HEK293 (cell line): Measurements from ENCODE around the gene RAB3C.
A peak's percentile ranks its signal among the peaks of the same experiment; 100 is the strongest.

Experiments
- CTCF ChIA-PET: fragments of 350-600 bp; formaldehyde crosslinking; extraction: SDS; loops from one replicate; lab custom pipeline; 2021; ENCODE audit warnings: antibody characterized with exemption; lab: Yijun Ruan, JAX
- POLR2A ChIA-PET: fragments of 300-600 bp; formaldehyde crosslinking; extraction: SDS; loops from one replicate; lab custom pipeline; 2020; ENCODE audit warnings: antibody characterized with exemption, inconsistent platforms; lab: Yijun Ruan, JAX
- H3K27ac ChIP-seq: fragments of 200-500 bp; sonication (Bioruptor generic); 2 replicates; pipeline ENCODE4 v1.5.1; 2014; ENCODE audit warnings: low read depth, low read length, control low read depth, inconsistent platforms; ENCODE audit errors: extremely low read depth
- H3K36me3 ChIP-seq, 2 experiments: fragments of 200-500 bp in 1 of 2; sonication (Bioruptor generic) in 1 of 2; 1 replicate in 1 of 2; 2 replicates in 1 of 2; pipeline ENCODE4 v1.5.1; 2014 to 2017; ENCODE audit warnings: inconsistent platforms in 2 of 2, low read length in 2 of 2; ENCODE audit not compliant: control insufficient read depth in 2 of 2, insufficient read depth in 1 of 2
- H3K4me1 ChIP-seq: fragments of 200-500 bp; sonication (Bioruptor generic); 2 replicates; pipeline ENCODE4 v1.5.1; 2014; ENCODE audit warnings: mild to moderate bottlenecking, low read length, inconsistent platforms; ENCODE audit not compliant: control insufficient read depth, insufficient read depth
- H3K4me3 ChIP-seq: 2 replicates; pipeline ENCODE4 v1.5.1; 2011; ENCODE audit warnings: low read depth, mild to moderate bottlenecking, control low read depth, low read length, moderate library complexity
- H3K9me3 ChIP-seq: fragments of 200-500 bp; sonication (Bioruptor generic); 2 replicates; pipeline ENCODE4 v1.5.1; 2014; ENCODE audit warnings: low read depth, low read length, inconsistent platforms; ENCODE audit not compliant: control insufficient read depth, insufficient read depth
- SCRT1 ChIP-seq: fragments of 450-650 bp; formaldehyde crosslinking; IDR thresholded peaks from 2 replicates; pipeline ENCODE4 v1.5.1; 2016; ENCODE audit warnings: missing biosample characterization, missing genetic modification characterization, borderline replicate concordance
- TRIM28 ChIP-seq: IDR thresholded peaks from 2 replicates; pipeline ENCODE4 v1.6.1; 2011; ENCODE audit warnings: low read length, control low read depth, borderline replicate concordance
- ZFP37 ChIP-seq: fragments of 450-650 bp; formaldehyde crosslinking; IDR thresholded peaks from 2 replicates; pipeline ENCODE4 v1.5.1; 2016; ENCODE audit warnings: missing biosample characterization, missing genetic modification characterization
- ZNF146 ChIP-seq: fragments of 450-650 bp; formaldehyde crosslinking; IDR thresholded peaks from 2 replicates; pipeline ENCODE4 v1.5.1; 2016; ENCODE audit warnings: missing biosample characterization, missing genetic modification characterization
- TF ChIP-seq, protein P1 (sequence below): fragments of 450-650 bp; formaldehyde crosslinking; IDR thresholded peaks from 2 replicates; pipeline ENCODE4 v1.5.1; 2016; ENCODE audit warnings: missing biosample characterization, missing genetic modification characterization
- TF ChIP-seq, protein P2 (sequence below): fragments of 450-650 bp; formaldehyde crosslinking; IDR thresholded peaks from 2 replicates; pipeline ENCODE4 v1.5.1; 2016; ENCODE audit warnings: missing biosample characterization, missing genetic modification characterization, low read depth
- TF ChIP-seq, protein P3 (sequence below): fragments of 450-650 bp; formaldehyde crosslinking; conservative IDR thresholded peaks from 2 replicates; pipeline ENCODE4 v1.5.1; 2016; ENCODE audit warnings: low read depth, missing biosample characterization, missing genetic modification characterization
- TF ChIP-seq, protein P4 (sequence below): fragments of 450-650 bp; formaldehyde crosslinking; IDR thresholded peaks from 2 replicates; pipeline ENCODE4 v1.5.1; 2017; ENCODE audit warnings: missing biosample characterization, missing genetic modification characterization
- TF ChIP-seq, protein P5 (sequence below): fragments of 450-650 bp; IDR thresholded peaks from 2 replicates; pipeline ENCODE4 v1.5.1; 2018; ENCODE audit warnings: missing biosample characterization, mild to moderate bottlenecking, missing genetic modification characterization
- TF ChIP-seq, protein P6 (sequence below): fragments of 450-650 bp; formaldehyde crosslinking; IDR thresholded peaks from 2 replicates; pipeline ENCODE4 v1.5.1; 2016; ENCODE audit warnings: missing biosample characterization, missing genetic modification characterization, borderline replicate concordance
- TF ChIP-seq, protein P7 (sequence below): fragments of 450-650 bp; formaldehyde crosslinking; IDR thresholded peaks from 2 replicates; pipeline ENCODE4 v1.5.1; 2016; ENCODE audit warnings: missing biosample characterization, missing genetic modification characterization

Gene RAB3C

DNA sequence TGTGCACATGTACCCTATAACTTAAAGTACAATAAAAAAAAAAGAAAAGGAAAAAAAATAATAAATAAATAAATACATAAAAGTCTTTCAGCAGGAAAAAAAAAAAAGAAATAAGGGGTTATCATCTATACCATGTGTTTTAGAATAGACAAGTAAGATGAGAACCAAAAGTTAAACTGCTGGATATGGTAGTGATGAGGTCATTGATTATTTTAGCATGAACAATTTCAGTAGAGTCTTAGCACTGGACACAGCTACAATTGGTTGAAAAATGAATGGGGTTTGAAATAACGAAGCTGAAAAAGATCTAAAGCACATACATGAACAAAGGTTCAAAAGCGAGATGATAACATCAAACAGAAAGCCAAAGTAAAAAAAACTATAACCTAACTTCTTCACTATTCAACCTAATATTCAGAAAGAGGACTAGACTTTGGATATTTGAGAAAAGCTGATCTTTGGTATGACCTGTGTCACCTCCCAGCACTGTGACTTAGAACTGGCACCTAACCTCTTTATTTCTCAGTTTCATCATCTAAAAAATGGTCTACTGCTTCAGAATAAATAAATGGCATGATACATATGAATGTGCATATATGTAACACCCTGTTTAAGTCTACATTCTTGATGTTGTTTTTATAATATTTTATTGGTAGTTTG is 133.3 kb downstream of the RAB3C start:
- no peak overlapping the region for H3K4me3 ChIP-seq
- CTCF ChIA-PET: no interaction called here
- TF ChIP-seq TRIM28: no peak
- TF ChIP-seq SCRT1: no peak
- TF ChIP-seq, protein P1, sequence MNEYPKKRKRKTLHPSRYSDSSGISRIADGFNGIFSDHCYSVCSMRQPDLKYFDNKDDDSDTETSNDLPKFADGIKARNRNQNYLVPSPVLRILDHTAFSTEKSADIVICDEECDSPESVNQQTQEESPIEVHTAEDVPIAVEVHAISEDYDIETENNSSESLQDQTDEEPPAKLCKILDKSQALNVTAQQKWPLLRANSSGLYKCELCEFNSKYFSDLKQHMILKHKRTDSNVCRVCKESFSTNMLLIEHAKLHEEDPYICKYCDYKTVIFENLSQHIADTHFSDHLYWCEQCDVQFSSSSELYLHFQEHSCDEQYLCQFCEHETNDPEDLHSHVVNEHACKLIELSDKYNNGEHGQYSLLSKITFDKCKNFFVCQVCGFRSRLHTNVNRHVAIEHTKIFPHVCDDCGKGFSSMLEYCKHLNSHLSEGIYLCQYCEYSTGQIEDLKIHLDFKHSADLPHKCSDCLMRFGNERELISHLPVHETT (tag by site-specific recombination): no peak
- TF ChIP-seq, protein P2, sequence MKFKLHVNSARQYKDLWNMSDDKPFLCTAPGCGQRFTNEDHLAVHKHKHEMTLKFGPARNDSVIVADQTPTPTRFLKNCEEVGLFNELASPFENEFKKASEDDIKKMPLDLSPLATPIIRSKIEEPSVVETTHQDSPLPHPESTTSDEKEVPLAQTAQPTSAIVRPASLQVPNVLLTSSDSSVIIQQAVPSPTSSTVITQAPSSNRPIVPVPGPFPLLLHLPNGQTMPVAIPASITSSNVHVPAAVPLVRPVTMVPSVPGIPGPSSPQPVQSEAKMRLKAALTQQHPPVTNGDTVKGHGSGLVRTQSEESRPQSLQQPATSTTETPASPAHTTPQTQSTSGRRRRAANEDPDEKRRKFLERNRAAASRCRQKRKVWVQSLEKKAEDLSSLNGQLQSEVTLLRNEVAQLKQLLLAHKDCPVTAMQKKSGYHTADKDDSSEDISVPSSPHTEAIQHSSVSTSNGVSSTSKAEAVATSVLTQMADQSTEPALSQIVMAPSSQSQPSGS (tag by site-specific recombination): peak; percentile 71; the same call in 1 of the 2 replicates
- no peak for TF ChIP-seq ZFP37 (tag by site-specific recombination)
- no peaks in the 10 kb centered on the region for H3K9me3 ChIP-seq
- no peaks in the 10 kb centered on the region for H3K4me1 ChIP-seq
- H3K36me3 ChIP-seq: no peaks in the 10 kb centered on the region
- POLR2A ChIA-PET: no interaction called here
- no peak overlapping the region for H3K27ac ChIP-seq

DNA sequence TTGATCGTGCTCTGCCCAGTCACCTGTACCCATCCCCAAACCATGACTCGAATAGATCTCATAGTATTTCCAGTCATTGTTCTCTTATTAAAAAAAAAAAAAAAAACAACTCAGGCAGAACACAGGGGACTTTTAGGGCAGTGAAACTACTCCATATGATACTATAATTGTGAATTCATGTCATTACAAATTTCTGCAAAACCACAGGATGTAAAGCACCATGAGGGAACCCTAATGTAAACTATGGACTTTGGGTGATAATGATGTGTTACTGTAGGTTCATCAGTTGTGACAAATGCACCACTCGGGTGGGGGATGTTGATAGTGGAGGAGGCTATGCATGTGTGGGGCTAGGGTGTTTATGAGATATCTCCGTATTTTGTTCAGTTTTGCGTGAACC is 133.8 kb downstream of the RAB3C start:
- H3K27ac ChIP-seq: no peak overlapping the region
- POLR2A ChIA-PET: no interaction called here

More for the DNA sequence above, 133.8 kb downstream of the RAB3C start:
- H3K4me1 ChIP-seq: no peaks in the 10 kb centered on the region
- TF ChIP-seq, protein P3, sequence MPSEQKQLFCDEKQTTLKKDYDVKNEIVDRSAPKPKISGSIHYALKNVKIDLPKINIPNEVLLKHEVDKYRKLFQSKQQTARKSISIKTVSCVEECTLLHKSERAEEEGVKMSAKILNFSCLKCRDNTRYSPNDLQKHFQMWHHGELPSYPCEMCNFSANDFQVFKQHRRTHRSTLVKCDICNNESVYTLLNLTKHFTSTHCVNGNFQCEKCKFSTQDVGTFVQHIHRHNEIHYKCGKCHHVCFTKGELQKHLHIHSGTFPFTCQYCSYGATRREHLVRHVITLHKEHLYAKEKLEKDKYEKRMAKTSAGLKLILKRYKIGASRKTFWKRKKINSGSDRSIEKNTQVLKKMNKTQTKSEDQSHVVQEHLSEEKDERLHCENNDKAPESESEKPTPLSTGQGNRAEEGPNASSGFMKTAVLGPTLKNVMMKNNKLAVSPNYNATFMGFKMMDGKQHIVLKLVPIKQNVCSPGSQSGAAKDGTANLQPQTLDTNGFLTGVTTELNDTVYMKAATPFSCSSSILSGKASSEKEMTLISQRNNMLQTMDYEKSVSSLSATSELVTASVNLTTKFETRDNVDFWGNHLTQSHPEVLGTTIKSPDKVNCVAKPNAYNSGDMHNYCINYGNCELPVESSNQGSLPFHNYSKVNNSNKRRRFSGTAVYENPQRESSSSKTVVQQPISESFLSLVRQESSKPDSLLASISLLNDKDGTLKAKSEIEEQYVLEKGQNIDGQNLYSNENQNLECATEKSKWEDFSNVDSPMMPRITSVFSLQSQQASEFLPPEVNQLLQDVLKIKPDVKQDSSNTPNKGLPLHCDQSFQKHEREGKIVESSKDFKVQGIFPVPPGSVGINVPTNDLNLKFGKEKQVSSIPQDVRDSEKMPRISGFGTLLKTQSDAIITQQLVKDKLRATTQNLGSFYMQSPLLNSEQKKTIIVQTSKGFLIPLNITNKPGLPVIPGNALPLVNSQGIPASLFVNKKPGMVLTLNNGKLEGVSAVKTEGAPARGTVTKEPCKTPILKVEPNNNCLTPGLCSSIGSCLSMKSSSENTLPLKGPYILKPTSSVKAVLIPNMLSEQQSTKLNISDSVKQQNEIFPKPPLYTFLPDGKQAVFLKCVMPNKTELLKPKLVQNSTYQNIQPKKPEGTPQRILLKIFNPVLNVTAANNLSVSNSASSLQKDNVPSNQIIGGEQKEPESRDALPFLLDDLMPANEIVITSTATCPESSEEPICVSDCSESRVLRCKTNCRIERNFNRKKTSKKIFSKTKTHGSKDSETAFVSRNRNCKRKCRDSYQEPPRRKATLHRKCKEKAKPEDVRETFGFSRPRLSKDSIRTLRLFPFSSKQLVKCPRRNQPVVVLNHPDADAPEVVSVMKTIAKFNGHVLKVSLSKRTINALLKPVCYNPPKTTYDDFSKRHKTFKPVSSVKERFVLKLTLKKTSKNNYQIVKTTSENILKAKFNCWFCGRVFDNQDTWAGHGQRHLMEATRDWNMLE (tag by site-specific recombination): no peak
- TF ChIP-seq, protein P4, sequence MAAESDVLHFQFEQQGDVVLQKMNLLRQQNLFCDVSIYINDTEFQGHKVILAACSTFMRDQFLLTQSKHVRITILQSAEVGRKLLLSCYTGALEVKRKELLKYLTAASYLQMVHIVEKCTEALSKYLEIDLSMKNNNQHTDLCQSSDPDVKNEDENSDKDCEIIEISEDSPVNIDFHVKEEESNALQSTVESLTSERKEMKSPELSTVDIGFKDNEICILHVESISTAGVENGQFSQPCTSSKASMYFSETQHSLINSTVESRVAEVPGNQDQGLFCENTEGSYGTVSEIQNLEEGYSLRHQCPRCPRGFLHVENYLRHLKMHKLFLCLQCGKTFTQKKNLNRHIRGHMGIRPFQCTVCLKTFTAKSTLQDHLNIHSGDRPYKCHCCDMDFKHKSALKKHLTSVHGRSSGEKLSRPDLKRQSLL (tag by site-specific recombination): no peak
- TF ChIP-seq, protein P5, sequence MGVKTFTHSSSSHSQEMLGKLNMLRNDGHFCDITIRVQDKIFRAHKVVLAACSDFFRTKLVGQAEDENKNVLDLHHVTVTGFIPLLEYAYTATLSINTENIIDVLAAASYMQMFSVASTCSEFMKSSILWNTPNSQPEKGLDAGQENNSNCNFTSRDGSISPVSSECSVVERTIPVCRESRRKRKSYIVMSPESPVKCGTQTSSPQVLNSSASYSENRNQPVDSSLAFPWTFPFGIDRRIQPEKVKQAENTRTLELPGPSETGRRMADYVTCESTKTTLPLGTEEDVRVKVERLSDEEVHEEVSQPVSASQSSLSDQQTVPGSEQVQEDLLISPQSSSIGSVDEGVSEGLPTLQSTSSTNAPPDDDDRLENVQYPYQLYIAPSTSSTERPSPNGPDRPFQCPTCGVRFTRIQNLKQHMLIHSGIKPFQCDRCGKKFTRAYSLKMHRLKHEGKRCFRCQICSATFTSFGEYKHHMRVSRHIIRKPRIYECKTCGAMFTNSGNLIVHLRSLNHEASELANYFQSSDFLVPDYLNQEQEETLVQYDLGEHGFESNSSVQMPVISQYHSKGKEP (tag by site-specific recombination): no peak
- no peak for TF ChIP-seq ZNF146 (tag by site-specific recombination)
- TF ChIP-seq, protein P6, sequence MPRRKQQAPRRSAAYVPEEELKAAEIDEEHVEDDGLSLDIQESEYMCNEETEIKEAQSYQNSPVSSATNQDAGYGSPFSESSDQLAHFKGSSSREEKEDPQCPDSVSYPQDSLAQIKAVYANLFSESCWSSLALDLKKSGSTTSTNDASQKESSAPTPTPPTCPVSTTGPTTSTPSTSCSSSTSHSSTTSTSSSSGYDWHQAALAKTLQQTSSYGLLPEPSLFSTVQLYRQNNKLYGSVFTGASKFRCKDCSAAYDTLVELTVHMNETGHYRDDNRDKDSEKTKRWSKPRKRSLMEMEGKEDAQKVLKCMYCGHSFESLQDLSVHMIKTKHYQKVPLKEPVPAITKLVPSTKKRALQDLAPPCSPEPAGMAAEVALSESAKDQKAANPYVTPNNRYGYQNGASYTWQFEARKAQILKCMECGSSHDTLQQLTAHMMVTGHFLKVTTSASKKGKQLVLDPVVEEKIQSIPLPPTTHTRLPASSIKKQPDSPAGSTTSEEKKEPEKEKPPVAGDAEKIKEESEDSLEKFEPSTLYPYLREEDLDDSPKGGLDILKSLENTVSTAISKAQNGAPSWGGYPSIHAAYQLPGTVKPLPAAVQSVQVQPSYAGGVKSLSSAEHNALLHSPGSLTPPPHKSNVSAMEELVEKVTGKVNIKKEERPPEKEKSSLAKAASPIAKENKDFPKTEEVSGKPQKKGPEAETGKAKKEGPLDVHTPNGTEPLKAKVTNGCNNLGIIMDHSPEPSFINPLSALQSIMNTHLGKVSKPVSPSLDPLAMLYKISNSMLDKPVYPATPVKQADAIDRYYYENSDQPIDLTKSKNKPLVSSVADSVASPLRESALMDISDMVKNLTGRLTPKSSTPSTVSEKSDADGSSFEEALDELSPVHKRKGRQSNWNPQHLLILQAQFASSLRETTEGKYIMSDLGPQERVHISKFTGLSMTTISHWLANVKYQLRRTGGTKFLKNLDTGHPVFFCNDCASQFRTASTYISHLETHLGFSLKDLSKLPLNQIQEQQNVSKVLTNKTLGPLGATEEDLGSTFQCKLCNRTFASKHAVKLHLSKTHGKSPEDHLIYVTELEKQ (tag by site-specific recombination): no peak
- TF ChIP-seq, protein P7, sequence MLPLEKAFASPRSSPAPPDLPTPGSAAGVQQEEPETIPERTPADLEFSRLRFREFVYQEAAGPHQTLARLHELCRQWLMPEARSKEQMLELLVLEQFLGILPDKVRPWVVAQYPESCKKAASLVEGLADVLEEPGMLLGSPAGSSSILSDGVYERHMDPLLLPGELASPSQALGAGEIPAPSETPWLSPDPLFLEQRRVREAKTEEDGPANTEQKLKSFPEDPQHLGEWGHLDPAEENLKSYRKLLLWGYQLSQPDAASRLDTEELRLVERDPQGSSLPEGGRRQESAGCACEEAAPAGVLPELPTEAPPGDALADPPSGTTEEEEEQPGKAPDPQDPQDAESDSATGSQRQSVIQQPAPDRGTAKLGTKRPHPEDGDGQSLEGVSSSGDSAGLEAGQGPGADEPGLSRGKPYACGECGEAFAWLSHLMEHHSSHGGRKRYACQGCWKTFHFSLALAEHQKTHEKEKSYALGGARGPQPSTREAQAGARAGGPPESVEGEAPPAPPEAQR (tag by site-specific recombination): no peak
- TF ChIP-seq, all 188 proteins: peak for 0
- CTCF ChIA-PET: interaction anchor here (0.9 kb wide), 1 partner anchor 9 kb away, joined by 3 read pairs; no protein-coding TSS in a partner anchor
- H3K4me3 ChIP-seq: no peak overlapping the region
- no peaks in the 10 kb centered on the region for H3K9me3 ChIP-seq
- H3K36me3 ChIP-seq: no peaks in the 10 kb centered on the region
